Nephron progenitor cell (in vitro differentiated cells): ENCODE results near the gene DUSP15.

Source experiments
- DNase-seq: peaks from one replicate; pipeline ENCODE4 v3.0.0; 2021
- H3K27ac Mint-ChIP-seq: 2 replicates; pipeline ENCODE4 v1.8.0; 2021; ENCODE audit warnings: mild to moderate bottlenecking, moderate library complexity, mixed read lengths
- H3K27me3 Mint-ChIP-seq: 2 replicates; pipeline ENCODE4 v1.8.0; 2021; ENCODE audit warnings: mild to moderate bottlenecking, low read depth, mixed read lengths; ENCODE audit not compliant: poor library complexity
- H3K36me3 Mint-ChIP-seq: 2 replicates; pipeline ENCODE4 v1.8.0; 2021; ENCODE audit warnings: low read depth, mixed read lengths
- H3K4me1 Mint-ChIP-seq: 2 replicates; pipeline ENCODE4 v1.8.0; 2021; ENCODE audit warnings: mixed read lengths
- H3K4me3 Mint-ChIP-seq: 2 replicates; pipeline ENCODE4 v1.8.0; 2021; ENCODE audit warnings: mild to moderate bottlenecking, moderate library complexity, mixed read lengths
- H3K9me3 Mint-ChIP-seq: 2 replicates; pipeline ENCODE4 v1.8.0; 2021; ENCODE audit warnings: mild to moderate bottlenecking, moderate library complexity, mixed read lengths
- CTCF ChIP-seq: fragments of 200-600 bp; sonication (generic); IDR thresholded peaks from 2 replicates; pipeline ENCODE4 v1.5.0; 2021; ENCODE audit warnings: antibody characterized with exemption

The DUSP15 gene

DNA sequence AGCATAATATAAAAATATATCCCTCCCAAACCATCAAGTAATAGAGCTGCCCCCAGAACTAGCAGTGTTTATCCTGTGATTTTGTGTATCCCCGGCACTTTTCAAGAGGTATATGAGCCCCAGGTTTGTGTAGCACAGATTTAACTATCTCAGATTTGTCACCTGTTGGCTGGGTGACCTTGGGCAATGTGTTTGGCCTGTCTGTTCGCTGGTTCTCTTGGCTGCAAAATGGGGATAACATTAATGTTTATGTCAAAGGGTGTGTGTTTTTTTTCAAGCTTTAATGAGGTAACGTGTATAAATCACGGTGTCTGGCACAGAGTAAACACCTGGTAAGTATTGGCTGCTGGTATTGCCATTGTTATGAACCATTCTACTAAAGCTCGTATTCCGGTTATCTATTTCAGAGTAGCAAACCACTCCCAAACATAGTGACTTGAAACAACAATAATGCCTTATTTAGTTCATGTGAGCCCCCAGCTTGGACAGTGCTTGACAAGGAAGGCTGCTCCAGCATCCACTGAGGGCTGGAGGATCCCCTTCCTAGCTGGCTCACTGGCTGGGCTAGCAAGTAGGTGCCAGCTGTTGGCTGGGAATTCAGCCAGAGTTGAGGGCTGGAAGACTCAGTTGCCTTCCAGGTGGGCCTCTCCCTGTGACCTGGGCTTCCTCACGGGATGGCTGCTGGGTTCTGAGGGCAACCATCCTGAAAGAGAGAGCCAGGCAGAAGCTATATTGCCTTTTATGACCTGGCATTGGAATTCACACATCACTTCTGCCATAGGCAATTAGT lies 45.4 kb upstream of the DUSP15 start:
- TF ChIP-seq CTCF: no peak
- Mint-ChIP-seq H3K36me3 (no peaks in the 10 kb centered on the region), H3K27me3 (peaks cover 3% of the 10 kb centered on the region), H3K27ac (no peak overlapping the region), H3K9me3 (peaks cover 8% of the 10 kb centered on the region), H3K4me3 (no peak overlapping the region), H3K4me1 (peaks cover 45% of the 10 kb centered on the region)
- DNase-seq: no peak

- no peak for DNase-seq
- H3K27me3 Mint-ChIP-seq: peaks cover 3% of the 10 kb centered on the region
These were observed 43.8 kb upstream of the DUSP15 start for GRCh38 chr20:31914170-31914569.

DNA sequence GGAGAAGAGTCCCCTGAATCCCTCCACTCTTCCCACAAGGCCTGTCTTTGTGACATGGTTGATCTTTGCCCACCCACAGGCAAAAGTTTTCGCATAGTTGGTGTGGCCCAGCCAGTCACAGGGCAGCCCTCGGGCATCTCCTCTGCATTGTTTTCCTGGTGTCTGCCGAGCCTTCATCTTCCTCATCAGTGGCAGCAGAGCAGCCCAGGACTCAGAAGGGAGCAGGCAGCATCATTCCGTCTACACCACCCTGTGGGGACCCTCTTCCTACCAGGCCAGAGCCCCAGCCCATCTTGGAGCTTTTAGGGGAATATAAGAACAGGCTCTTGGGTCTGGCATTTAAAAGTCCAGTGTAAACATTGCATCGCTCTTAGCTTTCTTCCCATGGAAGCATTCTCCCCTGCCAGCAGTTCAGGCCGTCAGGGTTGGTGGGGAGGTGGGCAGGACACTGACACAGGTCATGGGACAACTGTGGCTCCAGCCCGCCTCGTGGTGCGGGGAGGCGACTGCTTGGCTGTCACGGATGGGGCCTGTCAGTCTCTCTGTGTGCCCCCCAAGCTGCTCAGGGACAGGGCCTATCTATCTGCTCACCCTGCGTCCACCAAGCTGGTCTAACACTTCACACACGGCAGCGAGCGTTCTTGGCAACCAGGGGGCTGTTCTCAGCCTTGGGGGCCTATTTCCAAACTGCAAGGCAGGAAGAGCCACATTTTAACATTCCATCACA lies 43.3 kb upstream of the DUSP15 start:
- no peak overlapping the region for H3K4me3 Mint-ChIP-seq
- no peak for DNase-seq
- no peak overlapping the region for H3K27ac Mint-ChIP-seq

More at GRCh38 chr20:31914170-31914569, 43.8 kb upstream of the DUSP15 start:
- H3K36me3 Mint-ChIP-seq: no peaks in the 10 kb centered on the region
- TF ChIP-seq CTCF: no peak
- H3K9me3 Mint-ChIP-seq: peaks cover 8% of the 10 kb centered on the region
- H3K4me1 Mint-ChIP-seq: peaks cover 35% of the 10 kb centered on the region
- no peak overlapping the region for H3K27ac Mint-ChIP-seq
- H3K4me3 Mint-ChIP-seq: no peak overlapping the region

GRCh38 chr20:31910071-31910803 lies 39.9 kb upstream of the DUSP15 start:
- no peak for TF ChIP-seq CTCF
- no peak overlapping the region for H3K4me3 Mint-ChIP-seq
- H3K27me3 Mint-ChIP-seq: peaks cover 3% of the 10 kb centered on the region
- H3K36me3 Mint-ChIP-seq: no peaks in the 10 kb centered on the region
- H3K4me1 Mint-ChIP-seq: peaks cover 22% of the 10 kb centered on the region
- no peaks in the 10 kb centered on the region for H3K9me3 Mint-ChIP-seq
- no peak for DNase-seq
- no peak overlapping the region for H3K27ac Mint-ChIP-seq

More for the DNA sequence above, 43.3 kb upstream of the DUSP15 start:
- no peaks in the 10 kb centered on the region for H3K36me3 Mint-ChIP-seq
- H3K4me1 Mint-ChIP-seq: peaks cover 35% of the 10 kb centered on the region
- peaks cover 8% of the 10 kb centered on the region for H3K9me3 Mint-ChIP-seq
- TF ChIP-seq CTCF: no peak
- peaks cover 3% of the 10 kb centered on the region for H3K27me3 Mint-ChIP-seq

GRCh38 chr20:31909253-31910070 lies 39.1 kb upstream of the DUSP15 start:
- no peaks in the 10 kb centered on the region for H3K9me3 Mint-ChIP-seq
- no peaks in the 10 kb centered on the region for H3K36me3 Mint-ChIP-seq
- H3K4me3 Mint-ChIP-seq: no peak overlapping the region
- H3K4me1 Mint-ChIP-seq: peaks cover 16% of the 10 kb centered on the region
- H3K27ac Mint-ChIP-seq: no peak overlapping the region
- no peak for TF ChIP-seq CTCF
- no peak for DNase-seq
- peaks cover 3% of the 10 kb centered on the region for H3K27me3 Mint-ChIP-seq
